Measurements from ENCODE around the gene TJP1.

TJP1 gene

GRCh38 chr15:29669823-29670222 is 152.4 kb downstream of the TJP1 start:
- H2AK5ac ChIP-seq (ENCODE audit: low read length) = no peak overlapping the region

GRCh38 chr15:29668120-29668602 is 154.1 kb downstream of the TJP1 start:
- H3K14ac ChIP-seq (ENCODE audit: low read length) = no peak overlapping the region
- H3K23ac ChIP-seq (ENCODE audit: low read length) = no peak overlapping the region
- H2BK5ac ChIP-seq (ENCODE audit: low read depth, low read length, poor library complexity) = no peak overlapping the region
- no peak overlapping the region for H3K9ac ChIP-seq (ENCODE audit: low read length)
- no peak overlapping the region for H2AFZ ChIP-seq (ENCODE audit: insufficient read depth, low read length, poor library complexity)
- no peak overlapping the region for H4K12ac ChIP-seq (ENCODE audit: low read depth, low read length)
- no peak overlapping the region for H3K18ac ChIP-seq (ENCODE audit: low read length)
- H3K4me1 ChIP-seq (ENCODE audit: control insufficient read depth in 1 of 2, insufficient read depth in 2 of 2, low read length in 2 of 2) = no peaks in the 10 kb centered on the region
- no peak overlapping the region for H4K8ac ChIP-seq (ENCODE audit: low read depth, low read length)
- no peaks in the 10 kb centered on the region for H3K27me3 ChIP-seq (ENCODE audit: insufficient read depth, low read length)
- no peak overlapping the region for H3K27ac ChIP-seq (ENCODE audit: low read depth, low read length)
- H3K79me2 ChIP-seq (ENCODE audit: control insufficient read depth, insufficient read depth, low read length, poor library complexity) = no peaks in the 10 kb centered on the region
- no peak overlapping the region for H2BK120ac ChIP-seq (ENCODE audit: insufficient read depth, low read length, poor library complexity)
- no peaks in the 10 kb centered on the region for H3K9me3 ChIP-seq (ENCODE audit: insufficient read depth, low read depth, low read length)
- peak; percentile 85 to 89 for DNase-seq
- H3K4ac ChIP-seq (ENCODE audit: low read depth, low read length) = no peak overlapping the region
- H3K36me3 ChIP-seq (ENCODE audit: control insufficient read depth in 1 of 2, insufficient read depth in 2 of 2, low read length in 2 of 2) = no peaks in the 10 kb centered on the region
- no peak overlapping the region for H4K91ac ChIP-seq (ENCODE audit: low read depth, low read length)
- H3K79me1 ChIP-seq (ENCODE audit: low read length) = no peaks in the 10 kb centered on the region
- no peak overlapping the region for H2BK12ac ChIP-seq (ENCODE audit: low read length)
- no peak overlapping the region for H2AK5ac ChIP-seq (ENCODE audit: low read length)
- H3K4me2 ChIP-seq (ENCODE audit: low read length) = no peak overlapping the region
- no peak overlapping the region for H3K4me3 ChIP-seq (ENCODE audit: low read depth, low read length)
- WGBS (ENCODE audit: extremely low coverage, insufficient coverage, insufficient read length) = no CpG with 5 or more reads among the region's 15 CpGs

More at GRCh38 chr15:29669823-29670222, 152.4 kb downstream of the TJP1 start:
- no peaks in the 10 kb centered on the region for H3K27me3 ChIP-seq (ENCODE audit: insufficient read depth, low read length)
- H4K12ac ChIP-seq (ENCODE audit: low read depth, low read length) = no peak overlapping the region
- no peak overlapping the region for H2BK12ac ChIP-seq (ENCODE audit: low read length)
- H3K4ac ChIP-seq (ENCODE audit: low read depth, low read length) = no peak overlapping the region
- H3K23ac ChIP-seq (ENCODE audit: low read length) = no peak overlapping the region
- DNase-seq = peak; percentile 72 to 87
- no peak overlapping the region for H3K9ac ChIP-seq (ENCODE audit: low read length)
- H3K27ac ChIP-seq (ENCODE audit: low read depth, low read length) = no peak overlapping the region
- H3K4me3 ChIP-seq (ENCODE audit: low read depth, low read length) = no peak overlapping the region
- no peak overlapping the region for H3K4me2 ChIP-seq (ENCODE audit: low read length)
- no peak overlapping the region for H3K14ac ChIP-seq (ENCODE audit: low read length)
- peaks cover under 1% of the 10 kb centered on the region for H3K79me1 ChIP-seq (ENCODE audit: low read length)
- H3K18ac ChIP-seq (ENCODE audit: low read length) = no peak overlapping the region
- H3K4me1 ChIP-seq (ENCODE audit: control insufficient read depth in 1 of 2, insufficient read depth in 2 of 2, low read length in 2 of 2) = no peaks in the 10 kb centered on the region
- H2AFZ ChIP-seq (ENCODE audit: insufficient read depth, low read length, poor library complexity) = no peak overlapping the region
- WGBS (ENCODE audit: extremely low coverage, insufficient coverage, insufficient read length) = no CpG with 5 or more reads among the region's 9 CpGs
- no peaks in the 10 kb centered on the region for H3K9me3 ChIP-seq (ENCODE audit: insufficient read depth, low read depth, low read length)
- H4K8ac ChIP-seq (ENCODE audit: low read depth, low read length) = no peak overlapping the region
- no peaks in the 10 kb centered on the region for H3K36me3 ChIP-seq (ENCODE audit: control insufficient read depth in 1 of 2, insufficient read depth in 2 of 2, low read length in 2 of 2)
- no peak overlapping the region for H4K91ac ChIP-seq (ENCODE audit: low read depth, low read length)
- no peak overlapping the region for H2BK120ac ChIP-seq (ENCODE audit: insufficient read depth, low read length, poor library complexity)
- peaks cover under 1% of the 10 kb centered on the region for H3K79me2 ChIP-seq (ENCODE audit: control insufficient read depth, insufficient read depth, low read length, poor library complexity)
- no peak overlapping the region for H2BK5ac ChIP-seq (ENCODE audit: low read depth, low read length, poor library complexity)

- Histone ChIP-seq H3K4me1 (ENCODE audit: control insufficient read depth in 1 of 2, insufficient read depth in 2 of 2, low read length in 2 of 2) (no peaks in the 10 kb centered on the region), H3K36me3 (ENCODE audit: control insufficient read depth in 1 of 2, insufficient read depth in 2 of 2, low read length in 2 of 2) (no peaks in the 10 kb centered on the region), H3K14ac (ENCODE audit: low read length) (no peak overlapping the region), H2BK120ac (ENCODE audit: insufficient read depth, low read length, poor library complexity) (no peak overlapping the region), H3K23ac (ENCODE audit: low read length) (no peak overlapping the region), H3K79me2 (ENCODE audit: control insufficient read depth, insufficient read depth, low read length, poor library complexity) (no peaks in the 10 kb centered on the region), H3K9me3 (ENCODE audit: insufficient read depth, low read depth, low read length) (no peaks in the 10 kb centered on the region), H3K27me3 (ENCODE audit: insufficient read depth, low read length) (no peaks in the 10 kb centered on the region), H2AK5ac (ENCODE audit: low read length) (no peak overlapping the region), H2AFZ (ENCODE audit: insufficient read depth, low read length, poor library complexity) (no peak overlapping the region), H4K91ac (ENCODE audit: low read depth, low read length) (no peak overlapping the region), H3K4me2 (ENCODE audit: low read length) (no peak overlapping the region), H3K4me3 (ENCODE audit: low read depth, low read length) (no peak overlapping the region), H3K4ac (ENCODE audit: low read depth, low read length) (no peak overlapping the region), H2BK12ac (ENCODE audit: low read length) (no peak overlapping the region), H3K79me1 (ENCODE audit: low read length) (no peaks in the 10 kb centered on the region), H3K9ac (ENCODE audit: low read length) (no peak overlapping the region), H4K8ac (ENCODE audit: low read depth, low read length) (no peak overlapping the region), H3K27ac (ENCODE audit: low read depth, low read length) (no peak overlapping the region), H3K18ac (ENCODE audit: low read length) (no peak overlapping the region), H4K12ac (ENCODE audit: low read depth, low read length) (no peak overlapping the region), H2BK5ac (ENCODE audit: low read depth, low read length, poor library complexity) (no peak overlapping the region)
- no CpG with 5 or more reads among the region's 3 CpGs for WGBS (ENCODE audit: extremely low coverage, insufficient coverage, insufficient read length)
- DNase-seq = no peak
These were observed 156.0 kb downstream of the TJP1 start for GRCh38 chr15:29666241-29666640.

GRCh38 chr15:29665444-29666003 is 156.7 kb downstream of the TJP1 start:
- Histone ChIP-seq H3K79me2 (ENCODE audit: control insufficient read depth, insufficient read depth, low read length, poor library complexity) (no peaks in the 10 kb centered on the region), H3K4me3 (ENCODE audit: low read depth, low read length) (no peak overlapping the region)
- DNase-seq = peak in 1 of 2 donors; percentile 55

More at GRCh38 chr15:29665444-29666003, 156.7 kb downstream of the TJP1 start:
- no peak overlapping the region for H4K12ac ChIP-seq (ENCODE audit: low read depth, low read length)
- no peak overlapping the region for H3K18ac ChIP-seq (ENCODE audit: low read length)
- no peak overlapping the region for H2AK5ac ChIP-seq (ENCODE audit: low read length)
- H3K4me2 ChIP-seq (ENCODE audit: low read length) = no peak overlapping the region
- H3K36me3 ChIP-seq (ENCODE audit: control insufficient read depth in 1 of 2, insufficient read depth in 2 of 2, low read length in 2 of 2) = no peaks in the 10 kb centered on the region
- H3K4ac ChIP-seq (ENCODE audit: low read depth, low read length) = no peak overlapping the region
- no peaks in the 10 kb centered on the region for H3K4me1 ChIP-seq (ENCODE audit: control insufficient read depth in 1 of 2, insufficient read depth in 2 of 2, low read length in 2 of 2)
- no peaks in the 10 kb centered on the region for H3K27me3 ChIP-seq (ENCODE audit: insufficient read depth, low read length)
- no CpG with 5 or more reads among the region's 13 CpGs for WGBS (ENCODE audit: extremely low coverage, insufficient coverage, insufficient read length)
- H3K9me3 ChIP-seq (ENCODE audit: insufficient read depth, low read depth, low read length) = no peaks in the 10 kb centered on the region
- no peak overlapping the region for H2BK120ac ChIP-seq (ENCODE audit: insufficient read depth, low read length, poor library complexity)
- no peak overlapping the region for H3K14ac ChIP-seq (ENCODE audit: low read length)
- no peak overlapping the region for H2AFZ ChIP-seq (ENCODE audit: insufficient read depth, low read length, poor library complexity)
- no peaks in the 10 kb centered on the region for H3K79me1 ChIP-seq (ENCODE audit: low read length)
- no peak overlapping the region for H3K9ac ChIP-seq (ENCODE audit: low read length)
- no peak overlapping the region for H3K23ac ChIP-seq (ENCODE audit: low read length)
- no peak overlapping the region for H2BK12ac ChIP-seq (ENCODE audit: low read length)
- H2BK5ac ChIP-seq (ENCODE audit: low read depth, low read length, poor library complexity) = no peak overlapping the region
- H4K8ac ChIP-seq (ENCODE audit: low read depth, low read length) = no peak overlapping the region
- no peak overlapping the region for H3K27ac ChIP-seq (ENCODE audit: low read depth, low read length)
- no peak overlapping the region for H4K91ac ChIP-seq (ENCODE audit: low read depth, low read length)

Measured in trophoblast cell (in vitro differentiated cells and primary cell).